GM18520 (cell line): ENCODE data around the gene ALS2CL.
A peak's percentile ranks its signal among the peaks of the same experiment; 100 is the strongest.

Experiments used
- ATAC-seq: cut with Tn5 transposase; IDR thresholded peaks from one replicate; pipeline ENCODE4 v1.9.1; 2021; ENCODE audit not compliant: unreplicated experiment

Gene ALS2CL

GRCh38 chr3:46640927-46641326 lies 52.6 kb downstream of the ALS2CL start:
- no peak for ATAC-seq

DNA sequence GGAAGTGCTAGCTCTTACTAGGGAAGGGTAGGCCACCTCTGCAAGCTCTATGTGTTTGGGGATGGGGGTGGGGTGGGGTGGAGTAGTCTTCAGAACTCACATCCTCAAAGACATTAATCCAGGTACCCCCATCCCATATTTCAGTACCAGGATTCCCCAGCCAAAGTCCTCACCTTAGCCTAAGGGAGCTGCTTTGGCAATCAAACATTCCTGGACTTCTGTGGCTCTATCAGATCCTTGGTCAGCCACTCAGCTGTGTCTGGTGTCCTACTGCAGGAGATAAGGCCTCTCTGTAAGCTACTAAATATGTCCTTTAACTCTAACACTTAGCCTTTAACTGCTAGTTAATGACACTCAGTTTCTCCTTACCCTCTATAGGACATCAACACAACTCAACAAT lies 54.3 kb downstream of the ALS2CL start:
- no peak for ATAC-seq

- ATAC-seq = no peak
Measured at GRCh38 chr3:46634856-46635255, 58.6 kb downstream of the ALS2CL start.

- no peak for ATAC-seq
Measured at GRCh38 chr3:46632792-46633191, 60.7 kb downstream of the ALS2CL start.

DNA sequence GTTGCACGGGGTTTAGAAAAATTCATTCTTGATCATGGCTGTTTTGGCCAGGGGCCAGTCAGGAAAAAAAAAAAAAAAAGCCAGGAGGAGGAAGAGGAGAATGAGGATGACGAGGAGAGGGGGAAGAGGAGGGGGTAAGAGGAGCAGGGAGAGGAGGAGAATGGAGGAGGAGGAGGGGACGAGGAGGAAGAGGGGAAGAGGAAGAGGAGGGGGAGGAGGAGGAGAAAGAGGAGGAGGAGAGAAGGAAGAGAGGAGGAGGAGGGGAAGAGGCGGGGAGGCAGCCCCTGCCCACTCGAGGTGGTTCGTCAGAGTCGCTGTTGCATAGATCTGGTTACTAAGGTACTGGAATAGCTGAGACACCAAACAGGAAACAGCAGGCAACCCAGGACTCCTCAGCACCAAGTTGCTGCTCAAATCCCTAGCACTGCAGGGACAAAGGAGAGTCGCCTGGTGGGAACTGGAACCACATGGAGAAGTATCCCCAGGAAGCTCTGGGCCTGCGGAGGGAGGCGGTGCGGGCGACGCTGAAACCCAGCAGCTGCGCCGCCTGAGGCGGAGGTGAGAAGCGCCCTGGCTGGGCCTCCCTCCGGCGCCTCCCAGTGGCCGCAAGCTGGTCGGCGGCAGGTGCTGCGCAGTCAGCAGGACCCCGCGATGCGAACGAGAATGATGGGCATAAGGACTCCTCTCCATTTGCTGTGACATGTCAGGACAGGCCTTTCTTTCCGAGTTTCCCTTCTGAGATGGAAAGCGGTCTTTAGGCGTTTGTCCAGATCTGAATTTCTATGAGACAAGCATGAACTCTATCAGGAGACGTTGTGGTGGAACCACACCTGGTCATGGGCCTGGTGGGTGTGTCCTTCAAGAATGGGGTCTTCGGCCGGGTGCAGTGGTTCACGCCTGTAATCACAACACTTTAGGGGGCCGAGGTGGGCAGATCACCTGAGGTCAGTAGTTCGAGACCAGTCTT lies 63.6 kb downstream of the ALS2CL start:
- peak; percentile 53 for ATAC-seq

GRCh38 chr3:46628901-46629369 lies 64.5 kb downstream of the ALS2CL start:
- no peak for ATAC-seq

DNA sequence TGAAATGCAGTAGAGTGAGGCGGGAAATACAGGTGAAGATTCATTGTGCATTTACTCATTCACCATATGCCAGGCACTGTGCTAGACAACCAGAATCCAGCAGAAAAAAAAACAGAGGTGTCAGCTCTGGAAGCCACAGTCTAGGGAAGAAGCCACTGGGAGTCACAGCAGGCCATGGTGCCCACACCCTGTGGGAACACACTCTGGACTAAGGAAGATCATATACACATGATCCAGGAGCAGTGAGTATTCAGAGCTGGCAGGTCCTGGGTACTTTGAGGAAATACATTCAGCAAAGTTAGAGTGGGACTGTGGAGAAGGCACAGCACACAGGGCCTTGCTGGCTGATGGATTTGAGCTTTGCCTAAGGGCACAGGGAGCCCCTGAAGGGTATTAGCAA lies 66.4 kb downstream of the ALS2CL start:
- ATAC-seq = no peak

DNA sequence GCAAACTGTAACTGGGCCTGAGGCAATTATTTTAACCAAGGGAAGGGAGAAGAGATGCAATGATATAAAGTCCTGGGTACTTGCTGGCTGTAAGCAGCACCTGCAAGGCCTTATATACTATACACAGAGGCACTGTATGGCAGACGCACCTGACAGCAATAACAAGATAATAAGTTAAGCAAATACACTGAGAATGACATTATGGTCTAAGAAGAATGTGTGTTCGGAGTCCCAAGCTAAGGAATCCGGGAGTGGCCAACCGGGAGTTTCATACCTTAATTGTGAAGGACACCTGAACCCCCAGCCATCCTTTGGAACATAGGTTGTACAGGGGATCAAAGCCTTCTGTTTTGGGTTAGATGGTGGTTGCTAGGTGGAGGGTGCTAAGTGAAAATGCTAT lies 67.4 kb downstream of the ALS2CL start:
- ATAC-seq = no peak

GRCh38 chr3:46624975-46625490 lies 68.4 kb downstream of the ALS2CL start:
- ATAC-seq = no peak

GRCh38 chr3:46624533-46624932 lies 68.9 kb downstream of the ALS2CL start:
- ATAC-seq = no peak

GRCh38 chr3:46619845-46620778 lies 73.4 kb downstream of the ALS2CL start:
- no peak for ATAC-seq
